Measurements from ENCODE around the gene FCN1. TPM values are rescaled to one million over a fixed set of nuclear protein-coding genes. Genes with fewer than 3 reads are reported as not detected.

The FCN1 gene
- total RNA-seq, 6 experiments from 2014 or later = 0.68 to 5.3 (median 1.7) TPM

- H3K27ac ChIP-seq = no peak overlapping the region
- ATAC-seq (no peak), DNase-seq (peak in 1 of 3 donors; percentile 26)
- no peaks in the 10 kb centered on the region for H3K9me3 ChIP-seq
- no peak overlapping the region for H3K4me3 ChIP-seq
- intact Hi-C loops (cut with DNase I) = no loop called here
- no CpG with 5 or more reads among the region's 1 CpG for WGBS (ENCODE audit: insufficient coverage, low coverage, low lambda C conversion rate, missing lambda C conversion rate)
- no peaks in the 10 kb centered on the region for H3K36me3 ChIP-seq
- H3K4me1 ChIP-seq = no peaks in the 10 kb centered on the region
- H3K27me3 ChIP-seq = no peaks in the 10 kb centered on the region
- TF ChIP-seq CTCF (IDR thresholded peaks at IDR 0.05) (no peak), POLR2A (IDR thresholded peaks at IDR 0.05) (no peak)
Measured at GRCh38 chr9:134955156-134955555, 37.4 kb upstream of the FCN1 start.

DNA sequence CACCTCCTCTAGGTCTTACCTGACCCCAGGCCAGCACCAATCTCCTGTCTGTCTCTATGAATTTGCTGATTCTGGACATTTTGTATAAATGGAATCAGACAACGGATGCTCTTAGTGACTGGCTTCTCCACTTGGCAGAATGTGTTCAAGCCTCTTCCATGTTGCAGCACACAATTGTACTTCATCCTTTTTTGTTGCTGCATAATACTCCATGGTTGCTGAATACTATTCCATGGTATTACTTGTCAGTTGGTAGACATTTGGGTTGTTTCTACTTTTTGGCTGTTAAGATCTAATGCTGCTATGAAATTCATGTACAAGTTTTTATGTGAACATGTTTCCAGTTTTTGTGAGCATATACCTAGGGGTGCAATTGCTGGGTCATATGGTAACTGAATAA lies 34.3 kb upstream of the FCN1 start:
- no peak overlapping the region for H3K4me3 ChIP-seq
- no peaks in the 10 kb centered on the region for H3K27me3 ChIP-seq
- WGBS (ENCODE audit: insufficient coverage, low coverage, low lambda C conversion rate, missing lambda C conversion rate) = 100% methylated on average over 1 of the region's 1 CpG
- no peak overlapping the region for H3K27ac ChIP-seq
- H3K9me3 ChIP-seq = no peaks in the 10 kb centered on the region
- H3K4me1 ChIP-seq = no peaks in the 10 kb centered on the region
- H3K36me3 ChIP-seq = no peaks in the 10 kb centered on the region
- TF ChIP-seq POLR2A (IDR thresholded peaks at IDR 0.05) = no peak
- TF ChIP-seq CTCF (IDR thresholded peaks at IDR 0.05) = no peak
- DNase-seq (peak in 1 of 3 donors; percentile 4), ATAC-seq (no peak)
- intact Hi-C loops (cut with DNase I) = no loop called here

GRCh38 chr9:134951461-134951860 lies 33.7 kb upstream of the FCN1 start:
- 67% methylated on average over 7 of the region's 11 CpGs for WGBS (ENCODE audit: insufficient coverage, low coverage, low lambda C conversion rate, missing lambda C conversion rate)
- no peaks in the 10 kb centered on the region for H3K36me3 ChIP-seq
- DNase-seq (peak in 1 of 3 donors; percentile 34), ATAC-seq (no peak)
- no peaks in the 10 kb centered on the region for H3K27me3 ChIP-seq
- intact Hi-C loops (cut with DNase I) = no loop called here
- H3K27ac ChIP-seq = no peak overlapping the region
- TF ChIP-seq CTCF (IDR thresholded peaks at IDR 0.05) (no peak), POLR2A (IDR thresholded peaks at IDR 0.05) (no peak)
- H3K9me3 ChIP-seq = no peaks in the 10 kb centered on the region
- no peaks in the 10 kb centered on the region for H3K4me1 ChIP-seq
- no peak overlapping the region for H3K4me3 ChIP-seq

DNA sequence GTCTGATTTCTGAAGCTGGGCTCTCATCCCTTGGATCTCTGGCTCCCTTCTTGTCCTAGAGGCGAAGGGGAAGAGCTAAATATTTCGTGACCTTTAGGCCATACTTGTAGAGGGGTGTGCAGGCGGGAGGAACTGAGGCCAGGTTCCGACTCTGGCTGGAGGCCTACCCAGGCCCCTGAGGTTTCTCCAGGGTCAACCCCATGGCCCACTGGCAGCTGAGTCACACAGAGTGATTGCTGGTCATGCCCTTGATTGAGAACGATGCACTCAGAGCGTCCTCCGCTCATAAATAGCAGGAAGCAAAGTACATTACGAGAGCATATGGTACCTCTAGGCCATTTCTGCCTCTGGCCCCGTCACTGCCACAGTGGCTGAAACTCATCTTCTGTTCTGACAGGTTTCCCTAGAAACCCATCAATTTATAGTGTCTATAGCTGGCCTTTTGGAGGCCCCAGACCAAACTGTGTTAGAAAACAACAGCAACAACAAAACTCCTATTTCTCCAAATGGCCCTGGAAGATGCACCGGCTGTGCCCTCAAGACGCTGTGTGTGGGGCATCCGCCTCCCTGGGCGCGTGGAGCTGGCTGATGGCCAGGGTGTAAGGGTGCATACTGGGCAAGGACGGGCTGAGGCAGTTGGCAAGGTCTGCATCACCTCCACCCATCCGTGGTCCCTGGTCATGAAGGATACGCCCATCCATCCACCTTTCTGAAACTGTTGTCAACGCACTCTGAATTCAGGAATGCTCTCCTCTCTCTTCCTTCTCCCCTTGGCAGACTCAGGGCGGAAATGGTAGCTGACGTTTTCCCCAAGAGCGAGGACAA lies 32.9 kb upstream of the FCN1 start:
- Histone ChIP-seq H3K27me3 (no peaks in the 10 kb centered on the region), H3K4me3 (no peak overlapping the region), H3K36me3 (no peaks in the 10 kb centered on the region), H3K9me3 (no peaks in the 10 kb centered on the region), H3K27ac (no peak overlapping the region), H3K4me1 (no peaks in the 10 kb centered on the region)
- intact Hi-C loops (cut with DNase I) = no loop called here
- DNase-seq (peak in 1 of 3 donors; percentile 37), ATAC-seq (no peak)
- TF ChIP-seq POLR2A (IDR thresholded peaks at IDR 0.05) = no peak
- no peak for TF ChIP-seq CTCF (IDR thresholded peaks at IDR 0.05)
- 69% methylated on average over 12 of the region's 21 CpGs for WGBS (ENCODE audit: insufficient coverage, low coverage, low lambda C conversion rate, missing lambda C conversion rate)

Measured in right lobe of liver (tissue), 6 donors.